Measurements from ENCODE around the gene CRADD.

- TF ChIP-seq CTCF (IDR thresholded peaks at IDR 0.05; ENCODE audit: insufficient read depth, low read length) (no peak), GABPA (IDR thresholded peaks at IDR 0.05; ENCODE audit: low read depth) (no peak), REST (IDR thresholded peaks at IDR 0.05; ENCODE audit: insufficient replicate concordance, low read depth) (no peak), POLR2AphosphoS5 (IDR thresholded peaks at IDR 0.05; ENCODE audit: low read depth) (no peak)
Observed at GRCh38 chr12:93679308-93679925, 2.2 kb downstream of the CRADD start.
